ENCODE results near the gene AGAP1. TPM values are rescaled to one million over a fixed set of nuclear protein-coding genes. Genes with fewer than 3 reads are reported as not detected.

Gene AGAP1
- total RNA-seq, 1 experiment from 2014 or later, result 25.8 TPM

- no peak overlapping the region for H2BK12ac ChIP-seq (ENCODE audit: insufficient read length, low read depth, low read length)
- H3K27me3 ChIP-seq (ENCODE audit: insufficient read depth, low read length), result no peaks in the 10 kb centered on the region
- no peaks in the 10 kb centered on the region for H3K79me2 ChIP-seq (ENCODE audit: insufficient read depth, low read length)
- H3K9me3 ChIP-seq (ENCODE audit: control insufficient read depth, low read depth, low read length), result no peaks in the 10 kb centered on the region
- H2AK5ac ChIP-seq (ENCODE audit: insufficient read length, low read length), result no peak overlapping the region
- no peak overlapping the region for H4K91ac ChIP-seq (ENCODE audit: insufficient read length, low read depth, low read length)
- no peak overlapping the region for H3K56ac ChIP-seq (ENCODE audit: insufficient read length, low read depth, low read length)
- no CpG with 5 or more reads among the region's 23 CpGs for WGBS (ENCODE audit: extremely low coverage, insufficient read length, low lambda C conversion rate)
- Mint-ChIP-seq H3K27ac (peak overlapping the region in 1 of 3 experiments; percentile 36; a peak in 1 of 7 replicates), H3K27me3 (ENCODE audit: low read depth) (no peaks in the 10 kb centered on the region), H3K4me3 (no peak overlapping the region), H3K36me3 (ENCODE audit: insufficient read depth in 1 of 3, low read depth in 3 of 3) (peaks cover 6 to 11% (median 7%) of the 10 kb centered on the region in 3 experiments; a peak in 4 of 7 replicates), H3K9me3 (no peaks in the 10 kb centered on the region), H3K4me1 (peaks cover 15 to 26% of the 10 kb centered on the region in 2 experiments)
- H2BK120ac ChIP-seq (ENCODE audit: low read depth, low read length, poor library complexity, severe bottlenecking), result no peak overlapping the region
- no peak overlapping the region for H2BK5ac ChIP-seq (ENCODE audit: insufficient read length, low read length)
- H4K8ac ChIP-seq (replicated peaks; ENCODE audit: insufficient read length, low read depth, low read length), result no peak overlapping the region
- no peaks in the 10 kb centered on the region for H3K4me1 ChIP-seq (ENCODE audit: insufficient read depth, low read length)
- no peak overlapping the region for H2BK20ac ChIP-seq (ENCODE audit: low read depth, low read length, poor library complexity, severe bottlenecking)
- H3K9ac ChIP-seq (ENCODE audit: extremely low read depth, insufficient read length, low read length), result no peak overlapping the region
- no peaks in the 10 kb centered on the region for H3K23me2 ChIP-seq (ENCODE audit: insufficient read length, low read depth, low read length, poor library complexity, severe bottlenecking)
- no peak overlapping the region for H3K23ac ChIP-seq (ENCODE audit: insufficient read length, low read depth, low read length)
- no peak overlapping the region for H3K18ac ChIP-seq (ENCODE audit: insufficient read length, low read depth, low read length)
- H4K5ac ChIP-seq (ENCODE audit: insufficient read length, low read depth, low read length), result no peak overlapping the region
- DNase-seq, result peak; percentile 25
- no peak overlapping the region for H3K27ac ChIP-seq (ENCODE audit: insufficient read length, low read depth, low read length)
- H4K20me1 ChIP-seq (ENCODE audit: control insufficient read depth, insufficient read depth, insufficient read length), result peaks cover 3% of the 10 kb centered on the region
- H3T11ph ChIP-seq (ENCODE audit: low read length), result no peak overlapping the region
- no peak overlapping the region for H3K4me2 ChIP-seq (ENCODE audit: insufficient read depth, insufficient read length, low read length)
- no peak overlapping the region for H2BK15ac ChIP-seq (ENCODE audit: low read depth, low read length)
- H3K14ac ChIP-seq (ENCODE audit: insufficient read depth, low read length), result no peak overlapping the region
- no peak for TF ChIP-seq CTCF (conservative IDR thresholded peaks at IDR 0.05)
- H3K79me1 ChIP-seq (ENCODE audit: insufficient read depth, low read depth, low read length, poor library complexity, severe bottlenecking), result no peaks in the 10 kb centered on the region
- H2AFZ ChIP-seq (ENCODE audit: low read length), result no peak overlapping the region
- no peak overlapping the region for H3K4ac ChIP-seq (ENCODE audit: low read depth, low read length)
These were observed 277.3 kb downstream of the AGAP1 start for GRCh38 chr2:235770909-235771820.

Measured in H9 (cell line).